Measurements from ENCODE around the gene CDC34. TPM values are rescaled to one million over a fixed set of nuclear protein-coding genes. Genes with fewer than 3 reads are reported as not detected.

The CDC34 gene
- total RNA-seq, 8 experiments from 2014 or later: 40.0 to 116 (median 71.6) TPM

DNA sequence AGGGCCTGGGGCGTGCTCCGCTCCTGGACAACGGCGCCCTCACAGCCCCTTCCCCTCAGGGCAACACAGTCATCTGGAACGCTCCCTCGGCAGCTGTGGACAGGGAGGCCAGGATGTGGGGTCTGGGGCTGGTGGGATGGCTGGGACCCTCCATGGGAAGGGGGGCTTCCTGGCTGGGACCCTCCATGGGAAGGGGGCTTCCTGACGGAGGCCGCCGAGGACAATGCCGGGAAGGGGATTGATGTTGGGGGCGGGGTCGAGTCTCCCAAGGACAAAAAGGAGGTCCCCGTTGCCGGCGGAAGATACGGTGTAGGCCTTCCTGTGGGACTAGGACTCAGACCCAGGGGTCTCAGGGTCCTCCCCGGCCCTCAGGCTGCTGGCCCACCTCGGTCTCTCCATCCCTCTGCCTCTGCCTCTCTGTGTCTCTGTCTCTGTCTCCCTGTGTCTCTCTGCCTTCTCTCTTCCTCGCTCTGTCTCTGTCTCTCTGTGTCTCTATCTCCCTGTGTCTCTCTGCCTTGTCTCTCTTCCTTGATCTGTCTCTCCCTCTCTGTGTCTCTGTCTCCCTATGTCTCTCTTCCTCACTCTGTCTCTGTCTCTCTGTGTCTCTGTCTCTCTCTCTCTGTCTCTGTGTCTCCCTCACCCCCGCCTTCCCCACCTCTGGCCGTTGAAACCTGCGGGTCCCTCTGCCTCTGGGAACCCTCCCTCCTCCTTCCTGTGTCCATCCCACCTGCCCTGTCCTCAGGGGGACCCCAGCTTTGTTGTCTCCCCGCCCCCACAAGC, 38.0 kb upstream of the CDC34 start:
- 64 to 82% (median 80%) methylated on average over 1 to 10 of the region's 23 CpGs; no CpG with 5 or more reads in 5 of the 10 experiments for WGBS, 10 experiments
- H3K4me3 ChIP-seq: no peak overlapping the region
- in situ Hi-C loops (cut with MboI; ENCODE audit: low pct_unique_long_range_greater_than_20kb in 2 of 9, low sequenced_read_pairs in 9 of 9, unreplicated experiment in 9 of 9): no loop called here
- peaks cover 18 to 23% of the 10 kb centered on the region in 2 donors for H3K4me1 ChIP-seq (replicated peaks in 1 of 2)
- ATAC-seq (replicated peaks in 6 of 8): no peak
- H3K27ac ChIP-seq: no peak overlapping the region

GRCh38 chr19:494171-495080, 37.1 kb upstream of the CDC34 start:
- Histone ChIP-seq H3K4me3 (no peak overlapping the region), H3K27ac (no peak overlapping the region), H3K4me1 (replicated peaks in 1 of 2) (peaks cover 18 to 23% of the 10 kb centered on the region in 2 donors)
- WGBS, 10 experiments: 0 to 70% (median 34%) methylated on average over 1 to 11 of the region's 22 CpGs; no CpG with 5 or more reads in 6 of the 10 experiments
- in situ Hi-C loops (cut with MboI; ENCODE audit: low pct_unique_long_range_greater_than_20kb in 2 of 9, low sequenced_read_pairs in 9 of 9, unreplicated experiment in 9 of 9): no loop called here
- peak in 1 of 8 experiments; percentile 34 for ATAC-seq (replicated peaks in 6 of 8)

DNA sequence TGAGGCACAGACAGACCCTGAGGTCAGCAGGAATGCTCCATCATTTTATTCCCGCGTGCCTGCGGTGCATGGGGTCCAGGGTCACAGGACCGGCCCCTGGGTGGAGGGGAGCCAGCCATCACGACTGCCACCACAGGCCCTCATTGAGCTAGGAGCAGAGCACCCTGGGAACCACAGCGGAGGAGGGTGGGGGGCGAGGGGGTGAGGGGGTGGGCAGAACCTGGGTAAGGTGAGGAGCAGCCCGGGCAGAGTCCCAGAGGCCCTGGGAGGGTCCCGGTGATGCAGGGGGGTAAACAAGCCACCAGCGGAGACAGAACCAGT, 36.5 kb upstream of the CDC34 start:
- in situ Hi-C loops (cut with MboI; ENCODE audit: low pct_unique_long_range_greater_than_20kb in 2 of 9, low sequenced_read_pairs in 9 of 9, unreplicated experiment in 9 of 9): no loop called here
- Histone ChIP-seq H3K4me3 (no peak overlapping the region), H3K27ac (no peak overlapping the region), H3K4me1 (replicated peaks in 1 of 2) (peaks cover 13 to 17% of the 10 kb centered on the region in 2 donors)
- peak in 1 of 8 experiments; percentile 1 for ATAC-seq (replicated peaks in 6 of 8)
- WGBS, 10 experiments: no CpG with 5 or more reads among the region's 10 CpGs

DNA sequence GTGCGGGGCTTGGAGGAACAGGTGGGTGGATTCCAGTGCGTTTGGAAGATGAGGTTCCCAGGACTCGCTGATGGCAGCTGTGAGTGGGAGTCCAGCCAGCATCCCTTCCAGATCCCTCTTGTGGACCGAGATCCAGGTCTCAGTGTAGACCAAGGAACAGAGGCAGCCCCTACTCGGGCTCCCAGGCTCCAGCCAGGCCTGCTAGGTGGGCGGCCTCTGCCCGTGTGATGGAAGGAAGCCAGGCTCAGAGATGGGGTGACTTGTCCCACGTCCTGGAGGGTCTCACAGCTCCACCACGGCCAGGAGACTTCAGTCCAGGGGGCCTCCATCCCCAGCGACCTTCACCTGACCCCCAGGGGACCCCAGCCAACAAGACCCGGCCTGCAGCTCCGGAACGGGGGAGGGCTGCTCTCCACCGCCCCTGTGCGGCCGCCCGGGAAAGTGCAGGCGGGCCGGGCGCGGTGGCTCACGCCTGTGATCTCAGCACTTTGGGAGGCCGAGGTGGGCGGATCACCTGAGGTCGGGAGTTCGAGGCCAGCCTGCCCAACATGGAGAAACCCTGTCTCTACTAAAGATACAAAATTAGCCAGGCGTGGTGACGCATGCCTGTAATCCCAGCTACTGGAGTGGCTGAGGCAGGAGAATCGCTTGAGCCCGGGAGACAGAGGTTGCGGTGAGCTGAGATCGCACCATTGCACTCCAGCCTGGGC, 36.0 kb upstream of the CDC34 start:
- WGBS, 10 experiments: 2 to 50% (median 33%) methylated on average over 2 to 14 of the region's 32 CpGs; no CpG with 5 or more reads in 6 of the 10 experiments
- Histone ChIP-seq H3K4me1 (replicated peaks in 1 of 2) (peaks cover 10 to 16% of the 10 kb centered on the region in 2 donors), H3K27ac (no peak overlapping the region), H3K4me3 (no peak overlapping the region)
- in situ Hi-C loops (cut with MboI; ENCODE audit: low pct_unique_long_range_greater_than_20kb in 2 of 9, low sequenced_read_pairs in 9 of 9, unreplicated experiment in 9 of 9): no loop called here
- ATAC-seq (replicated peaks in 6 of 8): peak; percentile 5 to 60 (median 28)

DNA sequence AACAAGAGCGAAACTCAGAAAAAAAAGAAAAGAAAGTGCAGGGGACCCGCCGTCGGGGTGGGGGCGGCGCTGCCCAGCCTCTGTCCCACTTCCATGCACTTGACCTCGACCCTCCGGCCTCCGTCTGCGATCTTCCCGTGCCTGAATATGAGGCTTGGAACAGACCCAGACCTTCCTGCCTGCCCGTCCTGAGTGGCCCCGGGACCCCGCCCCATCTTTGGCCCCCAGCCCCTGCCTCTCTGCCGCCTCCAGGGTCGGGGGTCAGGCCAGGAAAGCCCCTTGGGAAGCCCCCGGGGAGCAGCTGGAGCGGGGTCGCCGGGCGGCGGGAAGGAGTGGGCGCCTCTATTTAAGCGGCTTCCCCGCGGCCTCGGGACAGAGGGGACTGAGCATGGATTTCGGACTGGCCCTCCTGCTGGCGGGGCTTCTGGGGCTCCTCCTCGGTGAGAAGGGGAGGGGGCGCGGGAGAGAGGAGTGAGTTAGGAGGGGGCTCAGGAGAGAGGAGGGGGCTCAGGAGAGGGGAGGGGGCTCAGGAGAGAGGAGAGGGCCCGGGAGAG, 35.4 kb upstream of the CDC34 start, which contains the start of gene MADCAM1:
Gene MADCAM1 (plus strand): TSS at position 375 of the 554 bp plus-strand sequence. CDS start 14 bp downstream, at position 389.
- Histone ChIP-seq H3K4me1 (replicated peaks in 1 of 2) (peaks cover 7 to 13% of the 10 kb centered on the region in 2 donors), H3K27ac (no peak within 1 kb of the TSS), H3K4me3 (peak within 1 kb of the TSS in 4 of 5 donors; percentile 8 to 29 (median 21))
- in situ Hi-C loops (cut with MboI; ENCODE audit: low pct_unique_long_range_greater_than_20kb in 2 of 9, low sequenced_read_pairs in 9 of 9, unreplicated experiment in 9 of 9): no loop called here
- WGBS, 10 experiments: 0 to 20% methylated on average over 1 to 2 of the region's 33 CpGs; no CpG with 5 or more reads in 8 of the 10 experiments
- ATAC-seq (replicated peaks in 6 of 8): no peak

DNA sequence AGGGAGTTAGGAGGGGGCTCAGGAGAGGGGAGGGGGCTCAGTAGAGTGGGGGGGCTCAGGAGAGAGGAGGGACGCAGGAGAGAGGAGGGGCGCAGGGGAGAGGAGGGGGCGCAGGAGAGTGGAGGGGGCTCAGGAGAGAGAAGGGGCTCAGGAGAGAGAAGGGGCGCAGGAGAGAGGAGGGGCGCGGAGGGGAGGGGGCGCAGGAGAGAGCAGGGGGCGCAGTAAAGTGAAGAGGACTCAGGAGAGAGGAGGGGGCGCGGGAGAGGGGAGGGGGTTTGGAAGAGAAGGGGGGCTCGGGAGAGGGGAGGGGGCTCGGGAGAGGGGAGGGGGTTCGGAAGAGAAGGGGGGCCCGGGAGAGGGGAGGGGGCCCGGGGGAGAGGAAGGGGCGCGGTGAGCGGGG, 34.6 kb upstream of the CDC34 start:
- Histone ChIP-seq H3K4me3 (peak overlapping the region in 1 of 5 donors; percentile 23), H3K4me1 (replicated peaks in 1 of 2) (peaks cover 6 to 11% of the 10 kb centered on the region in 2 donors), H3K27ac (no peak overlapping the region)
- no peak for ATAC-seq (replicated peaks in 6 of 8)
- in situ Hi-C loops (cut with MboI; ENCODE audit: low pct_unique_long_range_greater_than_20kb in 2 of 9, low sequenced_read_pairs in 9 of 9, unreplicated experiment in 9 of 9): no loop called here
- whole genome bisulfite sequencing, 10 experiments: no CpG with 5 or more reads among the region's 18 CpGs

DNA sequence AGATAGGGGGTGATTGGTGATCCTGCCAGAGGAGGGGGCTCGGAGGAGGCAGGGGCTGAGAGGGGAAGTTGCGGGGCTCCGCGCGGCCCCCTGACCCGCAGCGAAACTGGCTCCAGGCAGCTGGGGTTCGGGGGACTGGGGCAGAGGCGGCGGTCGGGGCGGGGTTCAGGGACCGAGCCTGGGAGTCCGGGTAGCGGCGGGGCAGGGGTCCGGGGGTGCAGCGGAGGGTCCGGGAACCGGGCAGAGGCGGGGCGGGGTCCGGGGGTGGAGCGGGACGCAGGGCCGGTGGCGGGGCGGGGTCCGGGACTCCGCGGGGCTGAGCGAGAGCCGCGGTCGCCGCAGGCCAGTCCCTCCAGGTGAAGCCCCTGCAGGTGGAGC, 34.1 kb upstream of the CDC34 start:
- in situ Hi-C loops (cut with MboI; ENCODE audit: low pct_unique_long_range_greater_than_20kb in 2 of 9, low sequenced_read_pairs in 9 of 9, unreplicated experiment in 9 of 9): no loop called here
- WGBS, 10 experiments: no CpG with 5 or more reads among the region's 36 CpGs
- Histone ChIP-seq H3K4me3 (peak overlapping the region; percentile 8 to 29 (median 19)), H3K4me1 (replicated peaks in 1 of 2) (peaks cover 6 to 11% of the 10 kb centered on the region in 2 donors), H3K27ac (no peak overlapping the region)
- ATAC-seq (replicated peaks in 6 of 8): peak in 4 of 8 experiments; percentile 8 to 40 (median 25)

DNA sequence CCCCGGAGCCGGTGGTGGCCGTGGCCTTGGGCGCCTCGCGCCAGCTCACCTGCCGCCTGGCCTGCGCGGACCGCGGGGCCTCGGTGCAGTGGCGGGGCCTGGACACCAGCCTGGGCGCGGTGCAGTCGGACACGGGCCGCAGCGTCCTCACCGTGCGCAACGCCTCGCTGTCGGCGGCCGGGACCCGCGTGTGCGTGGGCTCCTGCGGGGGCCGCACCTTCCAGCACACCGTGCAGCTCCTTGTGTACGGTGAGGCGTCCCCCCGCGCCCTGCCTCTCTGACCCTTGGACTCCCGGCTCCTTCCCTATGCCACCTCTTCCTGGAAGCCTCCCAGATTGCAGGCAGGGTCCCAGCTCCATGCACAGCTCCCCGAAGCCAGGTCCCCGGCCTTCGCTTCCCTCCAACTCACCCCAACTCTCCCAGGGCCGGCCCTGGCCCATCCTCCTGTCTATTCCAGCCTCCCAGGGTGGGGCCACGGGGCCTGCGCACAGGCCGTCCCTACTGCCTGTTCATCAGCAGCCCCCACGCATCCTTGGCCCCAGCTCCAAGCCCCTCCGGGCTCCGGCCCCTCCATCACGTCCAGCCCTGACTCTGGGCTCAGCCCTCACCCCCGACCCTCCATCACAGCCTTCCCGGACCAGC, 33.6 kb upstream of the CDC34 start:
- Histone ChIP-seq H3K4me1 (replicated peaks in 1 of 2) (peaks cover 6 to 11% of the 10 kb centered on the region in 2 donors), H3K4me3 (peak overlapping the region; percentile 8 to 29 (median 19)), H3K27ac (no peak overlapping the region)
- peak; percentile 25 to 52 (median 42) for ATAC-seq (replicated peaks in 6 of 8)
- in situ Hi-C loops (cut with MboI; ENCODE audit: low pct_unique_long_range_greater_than_20kb in 2 of 9, low sequenced_read_pairs in 9 of 9, unreplicated experiment in 9 of 9): no loop called here
- 0 to 5% (median 0%) methylated on average over 2 to 27 of the region's 50 CpGs; no CpG with 5 or more reads in 5 of the 10 experiments for WGBS, 10 experiments

DNA sequence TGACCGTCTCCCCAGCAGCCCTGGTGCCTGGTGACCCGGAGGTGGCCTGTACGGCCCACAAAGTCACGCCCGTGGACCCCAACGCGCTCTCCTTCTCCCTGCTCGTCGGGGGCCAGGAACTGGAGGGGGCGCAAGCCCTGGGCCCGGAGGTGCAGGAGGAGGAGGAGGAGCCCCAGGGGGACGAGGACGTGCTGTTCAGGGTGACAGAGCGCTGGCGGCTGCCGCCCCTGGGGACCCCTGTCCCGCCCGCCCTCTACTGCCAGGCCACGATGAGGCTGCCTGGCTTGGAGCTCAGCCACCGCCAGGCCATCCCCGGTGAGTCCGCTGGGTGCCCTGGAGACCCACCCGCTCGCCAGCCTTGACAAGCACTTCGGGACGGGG, 33.1 kb upstream of the CDC34 start:
- Histone ChIP-seq H3K27ac (no peak overlapping the region), H3K4me1 (replicated peaks in 1 of 2) (peaks cover 6 to 11% of the 10 kb centered on the region in 2 donors), H3K4me3 (no peak overlapping the region)
- peak in 1 of 8 experiments; percentile 6 for ATAC-seq (replicated peaks in 6 of 8)
- 20% methylated on average over 2 of the region's 26 CpGs; no CpG with 5 or more reads in 9 of the 10 experiments for WGBS, 10 experiments
- in situ Hi-C loops (cut with MboI; ENCODE audit: low pct_unique_long_range_greater_than_20kb in 2 of 9, low sequenced_read_pairs in 9 of 9, unreplicated experiment in 9 of 9): no loop called here

GRCh38 chr19:498977-499623, 32.5 kb upstream of the CDC34 start:
- in situ Hi-C loops (cut with MboI; ENCODE audit: low pct_unique_long_range_greater_than_20kb in 2 of 9, low sequenced_read_pairs in 9 of 9, unreplicated experiment in 9 of 9): no loop called here
- H3K4me1 ChIP-seq (replicated peaks in 1 of 2): peaks cover 6 to 11% of the 10 kb centered on the region in 2 donors
- 40 to 100% (median 66%) methylated on average over 1 to 12 of the region's 31 CpGs; no CpG with 5 or more reads in 2 of the 10 experiments for WGBS, 10 experiments
- no peak overlapping the region for H3K27ac ChIP-seq
- no peak for ATAC-seq (replicated peaks in 6 of 8)
- no peak overlapping the region for H3K4me3 ChIP-seq

GRCh38 chr19:501646-502045, 29.9 kb upstream of the CDC34 start:
- WGBS, 10 experiments: 68 to 100% (median 80%) methylated on average over 1 to 5 of the region's 17 CpGs; no CpG with 5 or more reads in 7 of the 10 experiments
- ATAC-seq (replicated peaks in 6 of 8): no peak
- in situ Hi-C loops (cut with MboI; ENCODE audit: low pct_unique_long_range_greater_than_20kb in 2 of 9, low sequenced_read_pairs in 9 of 9, unreplicated experiment in 9 of 9): no loop called here
- peaks cover 12 to 18% of the 10 kb centered on the region in 2 donors for H3K4me1 ChIP-seq (replicated peaks in 1 of 2)
- H3K4me3 ChIP-seq: no peak overlapping the region
- H3K27ac ChIP-seq: no peak overlapping the region

- no peak for ATAC-seq (replicated peaks in 6 of 8)
- Histone ChIP-seq H3K4me1 (replicated peaks in 1 of 2) (peaks cover 9 to 12% of the 10 kb centered on the region in 2 donors), H3K27ac (no peak overlapping the region), H3K4me3 (no peak overlapping the region)
- 75 to 93% (median 82%) methylated on average over 2 to 8 of the region's 14 CpGs; no CpG with 5 or more reads in 6 of the 10 experiments for WGBS, 10 experiments
- in situ Hi-C loops (cut with MboI; ENCODE audit: low pct_unique_long_range_greater_than_20kb in 2 of 9, low sequenced_read_pairs in 9 of 9, unreplicated experiment in 9 of 9): no loop called here
These were observed 26.9 kb upstream of the CDC34 start for GRCh38 chr19:504616-505015.

All from motor neuron (in vitro differentiated cells).